ENCODE measurements around the gene PLLP.

The PLLP gene

DNA sequence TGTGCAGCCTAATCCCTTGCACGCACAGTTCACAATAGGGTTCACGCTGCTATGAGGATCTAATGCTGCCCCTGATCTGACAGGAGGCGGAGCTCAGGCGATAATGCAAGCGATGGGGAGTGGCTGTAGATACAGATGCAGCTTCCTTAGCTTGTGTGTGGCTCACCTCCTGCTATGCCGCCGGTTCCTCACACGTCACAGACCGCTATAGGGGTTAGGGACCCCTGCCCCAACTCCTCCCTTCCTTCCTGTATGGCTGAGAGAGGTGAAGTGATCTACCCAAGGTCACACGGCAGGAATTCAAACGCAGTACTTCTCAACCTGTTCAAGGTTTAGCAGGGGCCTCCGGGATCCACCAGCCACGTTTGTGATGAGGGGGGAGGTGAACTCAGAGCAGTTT lies 13.4 kb upstream of the PLLP start:
- no peak for DNase-seq (ENCODE audit: low read depth)
- TF ChIP-seq, protein P1, sequence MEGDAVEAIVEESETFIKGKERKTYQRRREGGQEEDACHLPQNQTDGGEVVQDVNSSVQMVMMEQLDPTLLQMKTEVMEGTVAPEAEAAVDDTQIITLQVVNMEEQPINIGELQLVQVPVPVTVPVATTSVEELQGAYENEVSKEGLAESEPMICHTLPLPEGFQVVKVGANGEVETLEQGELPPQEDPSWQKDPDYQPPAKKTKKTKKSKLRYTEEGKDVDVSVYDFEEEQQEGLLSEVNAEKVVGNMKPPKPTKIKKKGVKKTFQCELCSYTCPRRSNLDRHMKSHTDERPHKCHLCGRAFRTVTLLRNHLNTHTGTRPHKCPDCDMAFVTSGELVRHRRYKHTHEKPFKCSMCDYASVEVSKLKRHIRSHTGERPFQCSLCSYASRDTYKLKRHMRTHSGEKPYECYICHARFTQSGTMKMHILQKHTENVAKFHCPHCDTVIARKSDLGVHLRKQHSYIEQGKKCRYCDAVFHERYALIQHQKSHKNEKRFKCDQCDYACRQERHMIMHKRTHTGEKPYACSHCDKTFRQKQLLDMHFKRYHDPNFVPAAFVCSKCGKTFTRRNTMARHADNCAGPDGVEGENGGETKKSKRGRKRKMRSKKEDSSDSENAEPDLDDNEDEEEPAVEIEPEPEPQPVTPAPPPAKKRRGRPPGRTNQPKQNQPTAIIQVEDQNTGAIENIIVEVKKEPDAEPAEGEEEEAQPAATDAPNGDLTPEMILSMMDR (IDR thresholded peaks at IDR 0.05; ENCODE audit: insufficient read depth, low read depth, low read length, missing control alignments) = no peak
- no peak overlapping the region for H3K4me3 ChIP-seq (ENCODE audit: low read length)

DNA sequence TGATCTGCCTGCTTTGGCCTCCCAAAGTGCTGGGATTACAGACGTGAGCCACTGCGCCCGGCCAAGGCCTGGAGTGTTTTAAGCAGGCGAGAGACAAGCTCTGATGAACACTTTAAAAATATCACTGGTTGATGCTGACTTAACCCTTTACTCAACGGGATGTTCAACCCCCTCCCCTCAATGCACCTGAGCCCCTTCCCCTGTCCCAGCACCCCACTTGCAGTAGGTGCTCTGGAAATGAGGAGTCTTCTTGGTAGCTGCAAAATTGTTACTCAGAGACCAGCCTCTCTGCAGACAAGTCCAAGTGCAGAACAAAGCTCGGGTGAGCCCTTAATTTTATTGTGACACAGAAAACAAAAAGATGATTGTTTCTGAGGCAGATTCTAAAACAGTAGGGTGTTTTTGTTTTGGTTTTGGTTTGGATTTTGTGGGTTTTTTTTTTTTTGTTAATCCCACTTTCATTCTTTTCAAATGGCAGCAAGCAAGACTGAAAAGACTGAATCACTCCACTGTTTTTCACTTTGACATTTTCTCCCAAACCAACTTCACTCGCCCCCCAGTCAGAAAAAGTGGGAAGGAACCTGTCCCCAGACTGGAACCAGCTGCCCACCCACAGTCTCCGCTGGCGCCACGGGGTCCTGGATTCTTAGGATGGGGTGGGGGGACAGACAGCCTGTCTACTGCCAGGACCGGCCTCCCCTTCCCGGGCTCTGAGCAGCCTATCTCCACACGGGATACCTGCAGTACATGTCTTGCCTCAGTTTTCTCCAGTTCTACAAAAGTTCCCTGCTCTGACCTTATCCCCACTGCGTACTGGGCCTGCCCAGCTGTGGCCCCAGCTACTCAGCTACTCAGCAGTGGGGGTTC lies 5.2 kb upstream of the PLLP start:
- no peak for DNase-seq (ENCODE audit: low read depth)
- TF ChIP-seq, protein P1 (IDR thresholded peaks at IDR 0.05; ENCODE audit: insufficient read depth, low read depth, low read length, missing control alignments) = no peak
- no peak overlapping the region for H3K4me3 ChIP-seq (ENCODE audit: low read length)

DNA sequence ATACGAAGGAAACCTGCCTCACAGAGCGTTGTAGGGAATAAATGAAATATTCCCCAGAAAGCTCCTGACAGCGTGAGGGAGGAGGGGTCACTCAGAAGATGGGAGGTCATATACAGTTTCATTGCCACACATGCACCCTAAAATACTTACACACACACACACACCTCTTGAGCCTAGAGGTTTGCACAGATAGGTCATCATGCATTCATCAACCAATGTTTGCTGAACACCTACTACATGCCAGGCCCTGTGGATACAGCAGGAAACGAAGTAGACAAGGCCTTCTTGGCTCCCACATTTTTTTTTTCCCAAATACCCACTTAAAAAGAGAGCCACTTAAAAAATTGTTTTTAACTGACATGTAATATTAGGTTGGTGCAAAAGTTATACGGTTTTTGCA lies 907 bp upstream of the PLLP start:
- TF ChIP-seq, protein P1 (IDR thresholded peaks at IDR 0.05; ENCODE audit: insufficient read depth, low read depth, low read length, missing control alignments) = no peak
- no peak for DNase-seq (ENCODE audit: low read depth)
- no peak overlapping the region for H3K4me3 ChIP-seq (ENCODE audit: low read length)

DNA sequence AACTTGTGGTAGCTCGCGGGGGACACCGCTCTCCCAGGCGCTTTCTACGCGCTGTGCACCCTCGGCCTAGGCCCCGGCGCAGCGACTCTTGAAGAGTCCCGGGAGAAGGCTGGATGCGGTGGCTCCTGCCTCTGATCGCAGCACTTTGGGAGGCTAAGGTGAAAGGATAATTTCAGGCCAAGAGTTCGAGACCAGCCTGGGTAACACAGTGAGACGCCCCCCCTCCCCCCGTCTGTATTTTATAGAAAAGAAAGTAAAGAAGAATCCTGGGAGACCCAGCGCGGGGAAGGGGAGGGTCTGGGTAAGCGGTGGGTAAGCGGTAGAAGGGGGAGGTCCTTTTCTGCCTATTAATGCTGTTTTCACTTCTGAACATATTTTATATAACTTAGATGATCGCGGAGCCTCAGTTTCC lies 486 bp upstream of the PLLP start:
- no peak for DNase-seq (ENCODE audit: low read depth)
- TF ChIP-seq, protein P1 (IDR thresholded peaks at IDR 0.05; ENCODE audit: insufficient read depth, low read depth, low read length, missing control alignments) = no peak
- H3K4me3 ChIP-seq (ENCODE audit: low read length) = peak overlapping the region; percentile 50

DNA sequence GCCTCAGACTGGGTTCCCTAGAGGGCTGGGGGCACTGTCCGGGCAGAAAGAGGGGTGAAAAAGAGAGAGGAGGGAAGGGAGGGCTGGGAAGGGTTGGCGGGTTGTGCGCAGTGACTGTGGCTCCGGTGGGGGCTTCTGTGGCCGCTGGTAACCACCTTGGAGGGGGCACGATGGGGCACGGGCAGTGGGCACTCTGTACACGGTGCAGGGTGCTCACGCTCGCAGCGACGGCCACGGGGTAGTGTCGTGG lies 588 bp downstream of the PLLP start:
- peak overlapping the region; percentile 50 for H3K4me3 ChIP-seq (ENCODE audit: low read length)
- TF ChIP-seq, protein P1 (IDR thresholded peaks at IDR 0.05; ENCODE audit: insufficient read depth, low read depth, low read length, missing control alignments) = no peak

DNA sequence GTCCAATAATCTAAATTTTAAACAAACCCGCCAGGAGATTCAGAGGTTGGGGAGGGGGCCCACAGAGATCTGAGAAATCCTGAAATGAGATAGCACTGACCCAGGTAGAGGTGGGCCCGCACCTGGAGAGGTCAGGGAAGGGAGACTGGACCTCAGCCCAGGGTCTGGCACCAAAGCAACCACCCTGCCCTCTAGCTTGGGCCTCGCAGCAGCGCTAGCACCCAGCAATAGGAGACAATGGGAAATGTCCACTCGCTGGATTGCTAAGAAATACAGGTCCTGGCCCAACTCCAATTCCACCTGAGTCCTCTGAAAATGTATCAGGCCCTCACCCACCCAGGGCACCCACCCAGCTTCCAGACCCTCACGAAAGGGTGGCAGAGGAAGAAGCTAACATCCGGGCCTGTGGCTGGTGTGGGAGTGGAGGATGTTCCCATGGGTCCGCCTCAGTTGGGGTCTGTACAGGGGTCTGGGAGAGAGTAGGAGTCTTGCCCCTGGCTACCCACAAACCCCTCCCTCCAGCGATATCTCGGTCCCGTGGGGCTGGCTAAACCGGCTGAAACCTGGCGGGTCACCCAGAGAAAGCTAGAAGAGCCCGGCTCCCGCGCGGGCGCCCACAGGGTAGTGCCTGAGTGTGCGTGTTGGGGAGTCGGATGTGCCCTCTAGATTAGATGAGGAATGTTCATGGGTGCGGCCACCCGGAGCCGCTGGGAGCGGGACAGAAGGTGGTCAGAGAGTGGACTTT lies 1.1 kb downstream of the PLLP start:
- TF ChIP-seq, protein P1 (IDR thresholded peaks at IDR 0.05; ENCODE audit: insufficient read depth, low read depth, low read length, missing control alignments) = no peak
- DNase-seq (ENCODE audit: low read depth) = no peak
- no peak overlapping the region for H3K4me3 ChIP-seq (ENCODE audit: low read length)

More for the DNA sequence above, 588 bp downstream of the PLLP start:
- DNase-seq (ENCODE audit: low read depth) = no peak
